NCI-H510A treated with DMSO at 0.1 percent for 48 hours (cell line): ENCODE results near the gene RABGAP1L.
"Not testable (repeated sequence)": the region's sequence is repeated elsewhere in the genome, so short reads cannot be mapped to it uniquely, and the experiment has no call there.

Experiments
- DNase-seq: peaks from one replicate; lab custom pipeline; 2025; lab: John Stamatoyannopoulos, UW

RABGAP1L gene

DNA sequence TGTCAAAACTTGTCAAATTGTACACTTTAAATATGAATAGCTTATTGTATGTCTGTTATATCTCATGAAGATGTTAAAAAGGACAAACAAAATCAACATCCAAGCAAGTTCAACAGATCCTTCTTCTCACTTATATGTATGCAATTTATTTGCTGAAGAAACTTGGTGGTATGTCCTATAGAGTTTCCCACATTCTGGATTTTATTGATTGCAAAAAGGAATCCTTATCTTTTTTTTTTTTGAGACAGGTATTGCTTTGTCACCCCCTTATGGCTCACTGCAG lies 5.6 kb upstream of the RABGAP1L start:
- DNase-seq, result no peak

GRCh38 chr1:174156437-174156836 lies 2.9 kb upstream of the RABGAP1L start:
- DNase-seq, result no peak

GRCh38 chr1:174157157-174157806 lies 2.0 kb upstream of the RABGAP1L start:
- no peak for DNase-seq

GRCh38 chr1:174158767-174159251 lies 511 bp upstream of the RABGAP1L start:
- no peak for DNase-seq

DNA sequence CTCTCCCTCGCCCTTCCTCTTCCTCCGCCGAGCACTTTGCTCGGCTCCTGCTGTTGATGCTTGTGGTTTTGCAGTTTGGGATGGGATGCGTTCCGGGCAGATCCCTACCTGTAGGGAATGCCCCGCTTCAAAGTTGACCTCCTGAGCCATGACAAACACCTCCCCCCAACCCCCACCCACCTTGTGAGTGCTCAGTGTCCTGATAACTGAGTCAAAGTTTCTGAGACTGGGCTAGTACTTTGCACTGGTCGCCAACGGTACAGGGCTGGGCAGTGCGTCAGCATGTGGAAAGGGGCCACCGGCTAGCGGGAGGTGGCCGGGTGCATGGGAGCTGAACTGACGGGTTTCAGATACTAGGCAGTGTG lies 771 bp downstream of the RABGAP1L start:
- DNase-seq, result no peak

DNA sequence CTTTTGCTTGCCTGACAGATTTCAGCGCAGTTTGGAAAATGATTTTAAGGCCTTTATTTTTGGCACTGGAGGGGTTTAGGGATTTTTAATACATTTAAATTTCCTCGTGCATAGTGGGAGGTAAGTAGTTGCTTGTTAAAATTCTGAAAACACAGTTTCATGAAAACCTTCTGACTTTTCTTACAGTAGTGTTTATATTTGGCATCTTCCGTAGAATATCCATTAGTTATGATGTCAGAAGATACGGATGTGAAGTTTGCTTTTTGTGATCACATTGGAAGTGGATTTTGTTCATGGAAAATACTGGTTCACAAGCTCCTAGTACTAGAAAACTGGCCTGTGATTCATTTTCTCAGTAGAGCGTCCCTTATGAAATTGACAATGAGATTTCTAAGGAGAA lies 1.3 kb downstream of the RABGAP1L start:
- DNase-seq, result no peak

DNA sequence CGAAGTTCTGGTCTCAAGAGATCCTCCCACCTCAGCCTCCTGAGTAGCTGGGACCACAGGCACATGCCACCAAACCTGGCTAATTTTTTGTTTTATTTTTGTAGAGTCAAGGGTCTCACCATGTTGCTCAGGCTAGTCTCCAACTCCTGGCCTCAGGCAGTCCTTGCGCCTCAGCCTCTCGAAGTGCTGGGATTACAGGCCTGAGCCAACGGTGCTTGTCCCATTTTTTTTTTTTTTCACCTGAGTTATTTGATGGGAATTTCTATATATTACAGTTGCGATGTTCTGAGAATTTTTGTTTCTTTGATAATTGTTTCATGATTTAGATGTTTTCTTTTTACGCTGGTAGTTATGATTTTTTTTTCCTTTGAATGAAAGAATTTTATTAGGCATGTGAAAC lies 2.5 kb downstream of the RABGAP1L start:
- DNase-seq, result no peak

DNA sequence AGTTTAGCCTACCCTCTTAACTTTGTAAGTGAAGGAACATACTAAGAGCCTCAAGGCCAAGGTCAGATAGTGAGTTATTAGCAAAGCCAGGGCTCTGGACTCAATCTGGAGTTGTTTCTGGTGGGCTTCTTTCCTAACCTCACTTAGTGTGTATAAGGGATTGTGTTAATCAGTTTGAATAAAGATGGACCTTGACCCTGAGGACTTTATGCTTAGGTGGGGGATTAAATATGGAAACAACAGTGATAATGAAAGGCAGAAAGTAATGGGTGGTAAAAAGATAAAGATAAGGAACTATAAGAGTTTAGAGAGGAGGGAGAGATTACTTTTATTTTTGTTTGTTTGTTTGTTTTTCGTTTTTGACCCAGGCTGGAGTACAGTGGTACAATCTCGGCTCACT lies 5.5 kb downstream of the RABGAP1L start:
- DNase-seq, result no peak

DNA sequence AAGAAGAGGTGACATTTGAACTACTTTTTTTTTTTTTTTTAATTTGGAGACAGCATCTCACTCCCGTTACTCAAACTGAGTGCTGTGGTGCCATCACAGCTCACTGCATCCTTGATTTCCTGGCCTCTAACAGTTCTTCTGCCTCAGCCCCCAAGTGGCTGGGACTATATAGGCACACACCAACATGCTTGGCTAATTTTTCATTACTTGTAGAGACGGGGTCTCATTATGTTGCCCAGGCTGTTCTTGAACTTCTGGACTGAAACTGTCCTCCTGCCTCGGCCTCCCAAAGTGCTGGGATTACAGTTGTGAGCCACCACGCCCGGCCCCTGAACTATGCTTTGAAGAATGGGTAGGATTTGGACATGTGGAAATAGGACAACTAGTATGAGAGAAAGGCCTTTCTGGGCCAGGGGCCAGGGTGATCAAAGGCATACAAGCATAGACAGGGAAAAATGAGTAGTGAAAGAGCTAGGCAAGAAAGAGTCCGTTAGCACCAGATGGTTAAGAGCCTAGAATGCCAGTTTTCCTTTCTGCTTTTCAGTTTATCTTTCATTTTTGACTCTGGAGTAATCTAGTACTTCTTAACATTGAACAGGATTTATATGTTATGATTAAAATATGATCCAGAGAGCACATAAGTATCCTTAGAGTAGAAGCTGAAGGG lies 6.3 kb downstream of the RABGAP1L start:
- no peak for DNase-seq

DNA sequence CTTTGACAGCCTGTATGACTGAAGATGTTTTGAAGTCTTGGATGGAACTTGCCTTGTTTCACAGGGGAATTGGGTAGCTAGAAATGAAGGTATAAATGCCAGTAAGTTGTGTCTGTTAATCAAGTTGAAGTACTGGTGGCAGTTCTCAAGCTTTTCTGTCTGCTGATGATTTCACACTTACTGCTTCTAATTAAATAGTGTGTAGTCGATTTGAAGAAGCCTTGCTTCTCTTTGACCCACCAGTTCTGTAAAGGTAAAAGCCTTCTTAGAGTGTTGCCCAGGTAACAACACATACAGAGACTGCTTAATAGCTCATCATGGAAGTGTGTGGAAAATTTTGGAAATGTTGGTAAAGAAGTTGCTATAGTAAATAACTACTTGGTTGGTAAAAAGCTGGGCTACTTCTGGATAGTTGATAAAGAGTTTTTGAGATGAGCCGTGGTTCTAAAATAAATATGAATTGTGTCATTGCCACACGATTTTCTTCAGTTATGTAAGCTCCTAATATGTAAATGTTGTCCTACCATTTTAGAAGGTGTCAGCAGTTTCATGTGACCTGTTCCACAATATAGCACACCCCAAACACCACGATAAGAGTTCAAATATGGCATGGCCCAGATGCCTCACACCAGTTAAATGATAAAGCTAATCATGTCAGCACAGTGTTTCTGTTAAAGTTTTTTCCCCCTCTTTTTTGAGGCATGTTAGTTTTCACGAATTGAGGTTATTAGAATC lies 7.4 kb downstream of the RABGAP1L start:
- no peak for DNase-seq

DNA sequence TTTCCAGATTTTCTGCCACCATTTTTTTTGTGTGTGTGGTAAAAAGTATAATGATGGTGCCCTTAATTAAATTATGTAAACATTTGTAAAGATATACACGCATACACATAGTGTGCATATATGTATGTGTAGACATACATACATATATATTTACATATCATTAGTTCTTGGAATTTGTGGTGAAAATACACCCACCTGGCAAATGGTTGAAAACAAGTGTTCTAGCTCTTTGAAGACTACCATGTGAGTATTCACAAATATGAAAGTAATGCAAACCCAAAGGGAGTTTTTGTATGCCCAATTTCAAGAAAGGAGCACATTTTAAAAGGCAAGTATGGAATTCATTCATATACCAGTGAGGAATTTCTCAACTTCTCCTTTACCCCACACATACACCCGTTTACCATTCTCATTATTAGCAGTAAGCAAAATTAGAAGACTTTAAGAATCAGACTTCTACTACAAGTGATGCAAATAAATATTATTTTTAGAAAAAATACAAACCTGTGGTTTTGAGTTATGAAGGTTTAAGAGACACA lies 8.0 kb downstream of the RABGAP1L start:
- no peak for DNase-seq

GRCh38 chr1:174169342-174169741 lies 10.0 kb downstream of the RABGAP1L start:
- no peak for DNase-seq

- no peak for DNase-seq
Measured at GRCh38 chr1:174171073-174171472, 11.8 kb downstream of the RABGAP1L start.

DNA sequence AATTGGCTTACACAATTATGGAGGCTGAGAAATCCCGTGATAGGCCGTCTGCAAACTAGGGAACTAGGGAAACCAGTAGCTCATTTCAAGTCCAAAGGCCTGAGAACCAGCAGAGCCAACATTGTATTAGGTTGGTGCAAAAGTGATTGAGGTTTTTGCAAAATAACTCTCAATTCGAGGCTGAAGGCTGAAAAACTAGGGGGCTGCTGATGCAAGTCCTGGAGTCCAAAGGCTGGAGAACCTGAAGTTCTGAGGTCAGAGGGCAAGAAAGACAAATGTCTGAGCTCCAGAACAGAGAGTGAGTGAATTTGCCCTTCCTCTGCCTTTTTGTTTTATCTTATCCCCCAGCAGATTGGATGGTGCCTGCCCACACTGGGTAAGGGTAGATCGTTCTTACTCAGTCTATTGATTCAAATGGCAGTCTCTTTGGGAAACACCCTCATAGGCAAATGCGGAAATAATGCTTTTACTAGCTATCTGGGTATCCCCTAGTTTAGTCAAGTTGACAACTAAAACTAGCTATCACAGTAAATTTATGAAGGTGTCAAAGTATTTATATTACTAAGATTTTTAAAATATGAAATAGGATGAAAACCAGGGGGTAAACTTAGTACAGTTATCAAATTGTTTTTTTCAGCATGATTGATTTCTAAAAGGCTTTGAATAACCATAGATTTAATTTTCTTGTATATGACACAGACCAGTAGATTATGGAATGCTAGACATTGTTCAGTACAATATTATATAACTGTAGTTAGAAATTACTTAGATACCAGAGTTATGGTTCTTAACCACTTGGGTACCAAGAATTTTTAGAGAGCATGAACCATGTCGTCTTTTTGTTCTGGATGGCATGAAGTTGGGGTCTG lies 15.4 kb downstream of the RABGAP1L start:
- no peak for DNase-seq

- not testable (repeated sequence) for DNase-seq
Measured at GRCh38 chr1:174178459-174178858, 19.1 kb downstream of the RABGAP1L start.

DNA sequence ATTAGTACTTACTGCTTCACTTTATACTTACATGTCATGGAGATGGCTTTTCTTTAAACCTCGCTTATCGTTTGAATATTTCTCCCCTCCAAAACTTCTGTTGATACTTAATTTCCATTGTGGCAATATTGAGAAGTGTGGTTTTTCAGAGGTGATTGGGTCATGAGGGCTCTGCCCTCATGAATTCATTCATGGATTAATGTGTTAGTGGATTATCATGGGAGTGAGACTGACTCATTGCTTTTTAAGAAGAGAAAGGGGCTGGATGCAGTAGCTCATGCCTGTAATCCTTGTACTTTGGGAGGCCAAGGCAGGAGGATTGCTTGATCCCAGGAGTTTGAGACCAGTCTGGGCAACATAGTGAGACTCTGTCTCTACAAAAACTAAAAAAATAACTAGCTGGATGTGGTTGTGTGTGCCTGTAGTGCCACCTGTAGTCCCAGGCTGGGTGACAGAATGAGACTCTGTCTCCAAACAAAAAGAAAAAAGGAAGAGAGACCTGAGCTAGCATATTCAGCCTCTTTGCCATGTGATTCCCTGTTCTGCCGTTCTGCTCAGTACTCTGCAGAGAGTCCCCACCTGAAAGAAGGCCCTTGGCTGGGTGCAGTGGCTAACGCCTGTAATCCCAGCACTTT lies 30.2 kb downstream of the RABGAP1L start:
- no peak for DNase-seq

GRCh38 chr1:174190691-174191199 lies 31.4 kb downstream of the RABGAP1L start:
- DNase-seq, result no peak

- DNase-seq, result no peak
Measured at GRCh38 chr1:174191349-174191862, 32.1 kb downstream of the RABGAP1L start.

- no peak for DNase-seq
Measured at GRCh38 chr1:174194461-174194860, 35.1 kb downstream of the RABGAP1L start.

DNA sequence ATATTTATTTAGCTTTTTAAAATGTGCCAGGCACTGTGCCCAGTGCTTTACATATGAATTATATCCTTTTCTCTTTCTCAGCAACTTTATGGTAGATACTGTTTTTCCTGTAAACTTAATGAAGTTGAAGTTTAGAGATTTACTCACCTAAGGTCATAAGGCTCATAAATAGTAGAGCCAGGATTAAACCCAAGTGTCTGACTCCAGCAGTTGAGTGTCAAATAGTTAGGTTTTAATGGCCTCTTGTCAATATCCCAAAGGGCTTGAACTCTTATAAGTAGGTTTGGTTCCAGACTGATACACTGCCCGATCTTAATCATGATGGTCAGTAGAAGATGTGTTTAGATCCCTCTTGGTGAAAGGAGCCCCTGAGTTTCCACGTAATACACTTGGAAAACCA lies 37.8 kb downstream of the RABGAP1L start:
- no peak for DNase-seq

DNA sequence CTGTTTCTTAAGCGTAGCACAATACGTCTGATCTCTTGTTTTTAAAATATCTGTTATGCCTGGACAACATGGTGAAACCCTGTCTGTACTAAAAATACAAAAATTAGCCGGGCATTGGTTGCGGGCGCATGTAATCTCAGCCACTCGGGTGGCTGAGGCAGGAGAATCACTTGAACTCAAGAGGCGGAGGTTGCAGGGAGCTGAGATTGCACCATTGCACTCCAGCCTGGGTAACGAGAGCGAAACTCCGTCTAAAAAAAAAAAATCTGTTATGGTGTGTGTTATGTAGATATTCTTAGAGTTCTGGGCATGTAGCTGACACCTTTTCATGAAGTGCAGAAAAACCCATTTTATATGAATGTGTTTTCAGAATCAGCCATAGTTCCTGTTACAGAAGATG lies 38.2 kb downstream of the RABGAP1L start:
- DNase-seq, result no peak
